Epidermal melanocyte (primary cell): Measurements from ENCODE around the gene GDPD3.
"Not testable (repeated sequence)": the region's sequence is repeated elsewhere in the genome, so short reads cannot be mapped to it uniquely, and the experiment has no call there.

Experiments
- DNase-seq: peaks from one replicate; pipeline ENCODE4 v3.0.0; 2011; ENCODE audit warnings: low spot score; ENCODE audit not compliant: insufficient read length

GDPD3 gene, protein sequence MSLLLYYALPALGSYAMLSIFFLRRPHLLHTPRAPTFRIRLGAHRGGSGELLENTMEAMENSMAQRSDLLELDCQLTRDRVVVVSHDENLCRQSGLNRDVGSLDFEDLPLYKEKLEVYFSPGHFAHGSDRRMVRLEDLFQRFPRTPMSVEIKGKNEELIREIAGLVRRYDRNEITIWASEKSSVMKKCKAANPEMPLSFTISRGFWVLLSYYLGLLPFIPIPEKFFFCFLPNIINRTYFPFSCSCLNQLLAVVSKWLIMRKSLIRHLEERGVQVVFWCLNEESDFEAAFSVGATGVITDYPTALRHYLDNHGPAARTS

DNA sequence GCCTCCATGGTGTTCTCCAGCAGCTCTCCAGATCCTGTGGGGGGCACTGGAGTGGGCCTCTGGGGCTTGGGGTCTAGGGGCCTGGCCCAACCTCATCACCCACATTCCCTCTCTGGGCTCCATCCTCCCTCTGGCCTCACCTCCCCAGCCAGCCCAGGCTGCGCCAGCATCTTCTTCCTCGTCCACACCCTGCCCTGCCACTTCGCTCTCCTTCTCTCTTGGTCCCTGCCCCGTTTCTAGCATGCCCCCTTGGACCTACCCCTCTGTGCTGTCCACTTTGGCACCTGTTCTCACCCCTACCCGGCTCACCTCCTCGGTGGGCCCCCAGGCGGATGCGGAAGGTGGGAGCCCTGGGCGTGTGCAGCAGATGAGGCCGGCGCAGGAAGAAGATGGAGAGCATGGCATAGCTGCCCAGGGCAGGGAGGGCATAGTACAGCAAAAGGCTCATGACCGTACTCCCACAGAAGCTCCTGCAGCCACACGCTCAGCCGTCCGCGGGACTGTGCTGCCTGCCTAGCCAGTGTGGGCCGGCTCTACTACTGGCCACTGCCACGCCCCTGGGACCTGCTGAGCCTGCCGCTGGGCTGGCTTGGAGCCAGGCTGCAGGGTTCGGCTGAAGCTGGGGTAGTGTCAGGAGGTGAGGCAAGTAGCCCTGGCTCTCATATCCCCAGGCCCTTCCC lies at the start of gene GDPD3:
Gene GDPD3, minus strand, starts transcription at position 507 of the 680 bp plus-strand sequence. Its CDS starts 59 bp downstream, at position 448.
- DNase-seq = no peak

- DNase-seq = no peak
These were observed 43.9 kb upstream of the GDPD3 start for GRCh38 chr16:30157214-30157613.

- no peak for DNase-seq
These were observed 41.9 kb upstream of the GDPD3 start for GRCh38 chr16:30155188-30155587.

DNA sequence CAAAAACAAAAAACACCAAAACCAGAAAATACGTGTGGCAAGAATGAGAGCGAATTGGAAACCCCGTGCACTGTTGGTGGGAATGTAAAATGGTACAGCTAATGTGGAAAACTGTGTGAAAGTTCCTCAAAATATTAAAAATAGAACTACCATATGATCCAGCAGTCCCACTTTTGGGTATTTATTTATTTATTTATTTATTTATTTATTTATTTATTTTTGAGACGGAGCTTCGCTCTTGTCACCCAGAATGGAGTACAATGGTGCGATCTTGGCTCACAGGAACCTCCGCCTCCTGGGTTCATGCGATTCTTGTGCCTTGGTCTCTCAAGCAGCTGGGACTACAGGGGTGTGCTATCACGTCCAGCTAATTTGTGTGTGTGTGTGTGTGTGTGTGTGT lies 39.2 kb upstream of the GDPD3 start:
- no peak for DNase-seq

DNA sequence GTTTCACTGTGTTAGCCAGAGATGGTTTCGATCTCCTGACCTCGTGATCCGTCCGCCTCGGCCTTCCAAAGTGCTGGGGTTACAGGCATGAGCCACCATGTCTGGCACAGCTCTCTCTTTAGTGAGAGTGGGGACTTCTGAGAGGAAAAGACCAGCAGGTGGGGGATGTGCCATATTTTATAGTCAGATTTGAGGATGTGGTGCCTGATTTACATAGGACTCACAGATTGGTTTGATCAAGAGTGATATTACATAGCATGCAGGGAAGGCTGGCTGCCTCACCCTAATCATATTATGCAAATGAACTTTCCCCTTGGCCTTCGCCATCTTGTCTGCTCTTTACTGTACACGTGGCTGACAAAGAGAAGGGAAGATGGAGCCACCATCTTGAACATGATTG lies 37.8 kb upstream of the GDPD3 start:
- DNase-seq = no peak

DNA sequence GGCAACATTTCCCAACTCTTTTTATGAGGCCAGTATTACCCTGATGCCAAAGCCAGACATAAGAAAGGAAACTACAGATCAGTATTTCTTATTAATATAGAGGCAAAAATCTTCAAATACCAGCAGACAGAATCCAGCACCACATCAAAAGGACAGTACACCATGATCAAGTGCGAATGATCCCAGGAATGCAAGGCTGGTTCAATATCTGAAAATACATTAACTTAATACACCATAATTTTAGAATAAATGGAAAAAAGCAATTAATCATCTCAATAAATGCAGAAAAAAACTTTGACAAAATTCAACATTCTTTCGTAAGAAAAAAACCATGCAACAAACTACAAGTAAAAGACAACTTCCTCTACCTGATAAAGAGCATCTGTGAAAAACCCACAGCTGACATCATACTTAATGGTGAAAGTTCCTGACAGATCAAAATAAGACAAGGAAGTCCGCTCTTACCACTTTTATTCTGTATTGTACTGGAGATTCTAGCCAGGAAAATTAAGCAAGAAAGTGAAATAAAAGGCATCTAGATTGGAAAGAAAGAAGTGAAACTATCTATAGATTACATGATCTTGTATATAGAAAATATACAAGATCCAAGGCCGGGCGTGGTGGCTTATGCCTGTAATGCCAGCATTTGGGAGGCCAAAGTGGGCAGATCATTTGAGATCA lies 36.1 kb upstream of the GDPD3 start:
- DNase-seq = no peak

- no peak for DNase-seq
These were observed 34.6 kb upstream of the GDPD3 start for GRCh38 chr16:30147843-30148510.

DNA sequence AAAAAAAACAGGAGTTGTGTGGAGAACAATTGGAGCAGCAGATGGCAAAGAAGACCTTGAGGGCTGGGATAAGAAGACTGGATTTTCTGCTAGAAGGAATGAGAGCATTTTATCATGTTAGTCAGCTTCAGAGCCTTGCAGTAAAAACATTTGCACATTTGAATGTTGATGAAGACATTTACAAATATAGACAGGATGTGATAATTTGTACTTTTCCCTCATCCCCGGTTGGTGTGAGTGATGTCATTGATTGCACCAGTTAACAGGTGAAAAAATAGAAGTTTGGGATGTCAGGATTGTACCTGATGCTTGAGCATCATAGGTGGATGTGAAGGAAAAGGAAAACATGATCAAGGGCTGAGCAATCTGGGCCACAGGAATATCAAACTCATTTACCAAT lies 32.3 kb upstream of the GDPD3 start:
- no peak for DNase-seq

DNA sequence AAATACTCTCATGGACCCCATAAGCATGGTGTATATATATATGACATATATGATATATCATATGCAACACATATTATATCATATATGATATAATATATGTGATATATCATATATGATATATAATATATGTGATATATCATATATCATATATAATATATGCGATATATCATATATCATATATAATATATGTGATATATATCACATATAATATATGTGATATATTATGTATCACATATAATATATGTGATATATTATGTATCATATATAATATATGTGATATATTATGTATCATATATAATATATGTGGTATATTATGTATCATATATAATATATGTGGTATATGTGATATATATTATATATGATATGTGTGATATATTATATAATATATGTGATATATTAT lies 31.6 kb upstream of the GDPD3 start:
- DNase-seq = no peak

DNA sequence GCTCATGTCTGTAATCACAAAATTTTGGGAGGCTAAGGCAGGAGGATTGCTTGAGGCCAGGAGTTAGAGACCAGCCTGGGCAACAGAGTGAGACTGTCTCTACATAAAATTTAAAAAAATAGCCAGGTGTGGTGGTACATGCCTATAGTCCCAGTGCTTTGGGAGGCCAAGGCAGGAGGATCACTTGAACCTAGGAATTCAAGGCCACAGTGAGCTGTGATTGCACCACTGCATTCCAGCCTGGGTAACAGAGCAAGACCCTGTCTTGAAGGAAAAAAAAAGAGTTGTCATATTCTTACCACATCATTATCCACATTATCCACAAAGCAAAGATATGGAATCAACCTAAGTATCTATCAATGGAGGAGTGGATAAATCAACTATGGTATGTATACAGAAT lies 30.7 kb upstream of the GDPD3 start:
- no peak for DNase-seq

GRCh38 chr16:30143347-30143702 lies 30.0 kb upstream of the GDPD3 start:
- DNase-seq = no peak

DNA sequence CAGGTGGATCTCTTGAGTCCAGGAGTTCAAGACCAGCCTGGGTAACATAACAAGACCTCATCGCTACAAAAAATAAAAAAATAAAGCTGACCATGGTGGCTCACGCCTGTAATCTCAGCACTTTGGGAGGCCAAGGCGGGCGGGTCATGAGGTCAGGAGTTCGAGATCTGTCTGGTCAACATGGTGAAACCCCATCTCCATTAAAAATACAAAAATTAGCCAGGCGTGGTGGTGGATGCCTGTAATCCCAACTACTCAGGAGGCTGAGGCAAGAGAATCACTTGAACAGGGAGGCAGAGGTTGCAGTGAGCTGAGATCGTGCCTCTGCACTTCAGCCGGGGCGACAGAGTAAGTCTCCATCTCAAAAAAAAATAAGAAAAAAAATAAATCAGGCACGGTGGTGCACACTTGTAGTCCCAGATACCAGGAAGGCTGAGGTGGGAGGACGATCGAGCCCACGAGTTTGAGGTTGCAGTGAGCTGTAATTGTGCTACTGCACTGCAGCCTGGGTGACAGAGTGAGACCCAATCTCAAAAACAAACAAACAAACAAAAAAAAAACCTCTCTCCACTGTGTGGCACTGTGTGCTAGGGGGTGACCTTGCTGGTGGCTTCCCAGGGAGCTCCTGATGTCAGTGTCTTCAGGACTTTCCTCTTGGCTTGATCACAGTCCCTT lies 29.5 kb upstream of the GDPD3 start:
- DNase-seq = no peak

DNA sequence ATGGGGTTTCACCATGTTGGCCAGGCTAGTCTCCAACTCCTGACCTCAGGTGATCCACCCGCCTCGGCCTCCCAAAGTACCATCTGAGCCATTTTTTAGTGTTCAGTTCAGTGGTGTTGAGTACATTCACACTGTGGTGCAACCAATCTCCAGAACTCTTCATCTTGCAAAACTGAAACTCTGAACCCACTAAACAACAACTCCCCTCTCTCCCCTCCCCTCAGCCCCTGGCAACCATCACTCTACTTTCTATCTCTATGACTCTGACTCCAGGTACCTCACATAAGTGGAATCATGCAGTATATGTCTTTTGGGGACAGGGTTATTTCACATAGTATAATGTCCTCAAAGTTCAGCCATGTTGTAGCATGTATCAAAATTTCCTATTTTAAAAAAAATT lies 28.4 kb upstream of the GDPD3 start:
- no peak for DNase-seq

DNA sequence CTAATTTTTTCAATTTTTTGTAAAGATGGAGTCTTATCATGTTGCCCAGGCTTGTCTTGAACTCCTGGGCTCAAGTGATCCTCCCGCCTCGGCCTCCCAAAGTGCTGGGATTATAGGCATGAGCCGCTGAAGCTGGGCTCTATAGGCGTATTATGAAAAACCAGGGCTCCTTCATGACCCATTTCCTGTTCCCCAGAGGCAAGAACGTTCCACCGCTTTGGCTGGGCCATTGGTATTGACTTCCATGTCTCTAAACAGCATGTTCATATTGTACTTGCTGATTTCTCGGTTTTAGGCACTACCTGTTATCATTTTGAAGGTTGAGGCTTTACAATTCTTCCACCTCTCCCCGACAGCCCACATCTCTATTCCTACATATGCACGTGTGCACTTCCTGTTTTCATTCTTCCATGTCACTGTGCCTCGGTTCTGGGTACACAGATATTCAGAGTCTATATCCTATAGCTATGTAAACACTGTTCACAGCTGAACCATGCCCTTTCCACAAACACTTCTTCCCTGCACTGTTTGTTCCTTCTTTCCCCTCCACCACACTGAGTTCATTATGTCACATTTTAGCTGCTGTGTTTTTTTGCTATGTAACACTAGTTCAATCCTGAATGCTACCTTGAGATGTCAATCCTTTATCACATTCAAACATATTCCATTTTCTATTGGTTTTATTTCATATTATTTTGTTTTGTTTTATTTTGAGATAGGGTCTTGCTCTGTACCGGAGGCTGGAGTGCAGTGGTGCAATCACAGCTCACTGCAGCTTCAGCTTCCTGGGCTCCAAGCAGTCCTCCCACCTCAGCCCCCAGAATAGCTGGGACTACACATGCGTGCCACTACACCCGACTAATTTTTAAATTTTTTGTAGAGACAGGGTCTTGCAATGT lies 26.5 kb upstream of the GDPD3 start:
- DNase-seq = no peak

DNA sequence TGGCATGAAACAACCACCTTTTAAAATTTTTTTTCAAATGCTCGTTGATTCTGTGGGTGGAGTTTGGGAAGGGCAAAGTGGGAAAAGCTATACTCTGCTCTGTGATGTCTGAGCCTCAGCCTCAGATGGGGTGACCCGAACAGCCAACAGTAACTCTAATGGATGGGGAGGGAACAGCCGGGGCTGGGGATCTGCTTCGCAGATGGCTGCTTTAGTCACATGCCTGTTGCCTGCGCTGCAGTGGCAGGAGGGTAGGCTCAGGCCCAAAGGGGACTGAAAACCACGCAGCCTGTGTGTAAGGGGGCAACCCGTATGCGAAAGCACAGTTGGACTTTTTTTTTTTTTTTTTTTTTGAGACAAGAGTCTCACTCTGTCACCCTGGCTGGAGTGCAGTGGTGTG lies 24.6 kb upstream of the GDPD3 start:
- DNase-seq = no peak

DNA sequence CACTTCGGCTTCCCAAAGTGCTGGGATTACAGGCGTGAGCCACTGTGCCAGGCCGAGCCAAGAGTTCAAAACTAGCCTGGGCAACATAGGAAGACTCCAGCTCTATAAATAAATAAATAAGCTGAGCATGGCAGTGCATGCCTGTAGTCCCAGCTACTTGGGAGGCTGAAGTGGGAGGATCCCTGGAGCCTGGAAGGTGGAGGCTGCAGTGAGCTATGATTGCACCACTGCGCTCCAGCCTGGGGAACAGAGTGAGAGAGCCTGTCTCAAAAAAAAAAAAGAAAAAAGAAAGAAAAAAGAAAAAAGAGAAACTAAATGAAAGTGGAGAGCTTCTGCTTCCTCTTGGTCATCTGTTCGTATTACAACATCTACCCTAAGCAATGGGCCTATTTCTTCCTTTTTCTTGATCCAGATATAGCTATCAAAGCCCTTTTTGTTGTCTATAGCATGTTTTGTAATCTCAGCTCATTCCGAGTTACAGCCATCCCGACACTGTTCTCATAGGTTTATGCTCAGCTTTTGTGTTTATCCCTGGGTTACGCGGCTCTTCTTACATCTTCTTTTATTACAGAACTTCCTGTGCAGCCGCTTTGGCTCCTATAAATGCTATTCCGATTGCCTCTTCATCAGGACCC lies 23.8 kb upstream of the GDPD3 start:
- DNase-seq = no peak

- no peak for DNase-seq
These were observed 19.3 kb upstream of the GDPD3 start for GRCh38 chr16:30132591-30132990.

DNA sequence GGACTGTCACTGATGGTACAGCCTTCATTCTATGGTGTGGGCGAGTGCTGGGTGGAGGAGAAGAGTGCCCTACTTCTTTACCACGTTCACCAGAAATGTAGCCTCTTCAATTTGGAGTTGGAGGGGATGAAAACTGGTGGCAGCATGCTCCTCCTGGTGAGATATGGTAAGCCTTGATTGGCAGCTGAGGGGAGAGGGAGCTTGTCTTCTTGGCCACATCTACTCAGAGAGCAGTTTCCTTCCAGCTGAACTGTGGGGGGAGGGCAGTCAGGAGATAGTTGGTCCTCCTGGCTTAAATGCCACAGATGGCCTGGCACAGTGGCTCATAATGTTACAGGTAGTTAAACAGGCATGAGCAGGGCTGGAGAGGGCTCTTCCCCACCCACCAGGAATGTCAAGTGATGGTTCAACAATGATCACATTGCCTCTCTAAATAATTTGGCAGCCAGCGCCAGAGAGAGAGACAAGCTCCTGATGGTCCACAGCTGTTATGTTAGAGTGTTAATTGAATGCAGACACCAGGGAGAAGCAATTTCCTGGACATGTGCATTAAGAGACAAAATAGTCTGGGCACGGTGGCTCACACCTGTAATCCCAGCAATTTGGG lies 18.6 kb upstream of the GDPD3 start:
- DNase-seq = no peak

DNA sequence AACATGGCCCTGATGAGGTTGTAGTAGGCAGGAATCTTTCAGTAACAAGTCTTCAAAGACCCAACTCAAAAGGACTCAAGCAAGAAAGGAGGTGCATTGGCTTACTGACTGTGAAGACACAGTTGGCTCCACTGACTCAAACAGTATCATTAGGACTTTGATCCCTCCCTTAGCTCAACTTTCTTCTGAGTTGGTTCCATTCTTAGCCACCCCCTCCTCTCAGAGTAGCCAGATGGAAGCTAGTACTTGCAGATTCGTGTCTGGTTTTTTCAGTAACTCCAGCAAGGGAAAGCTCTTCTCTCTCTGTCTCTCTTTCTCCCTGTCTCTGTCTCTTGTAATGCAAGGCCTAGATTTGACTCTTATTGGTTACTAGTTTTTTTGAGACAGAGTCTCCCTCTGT lies 14.7 kb upstream of the GDPD3 start:
- DNase-seq = no peak

DNA sequence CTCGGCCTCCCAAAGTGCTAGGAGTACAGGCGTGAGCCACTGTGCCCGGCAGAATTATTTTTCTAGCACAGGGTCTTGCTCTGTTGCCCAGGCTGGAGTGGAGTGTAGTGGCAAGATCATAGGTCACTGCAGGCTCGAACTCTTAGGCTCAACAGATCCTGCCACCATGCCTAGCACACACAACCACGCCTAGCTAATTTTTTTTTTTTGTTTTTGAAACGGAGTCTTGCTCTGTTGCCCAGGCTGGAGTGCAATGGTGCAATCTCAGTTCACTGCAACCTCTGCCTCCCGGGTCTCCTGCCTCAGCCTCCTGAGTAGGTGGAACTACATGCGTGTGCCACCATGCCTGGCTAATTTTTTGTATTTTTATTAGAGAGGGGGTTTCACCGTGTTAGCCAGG lies 12.4 kb upstream of the GDPD3 start:
- DNase-seq = not testable (repeated sequence)
